ENCODE results near the gene CD8B2. TPM values are rescaled to one million over a fixed set of nuclear protein-coding genes. Genes with fewer than 3 reads are reported as not detected.
"Not testable (repeated sequence)": the region's sequence is repeated elsewhere in the genome, so short reads cannot be mapped to it uniquely, and the experiment has no call there.

Gene CD8B2
- total and polyA plus RNA-seq, 9 of the 15 experiments (the other 6 are each of a cell fraction or from before 2014, with no cell fraction given) = 0.03 TPM; not detected in 8

- ChIA-PET CTCF (ENCODE audit: low intra/inter-chr PET ratio) (no interaction called here), POLR2A (no interaction called here)
- no peak for DNase-seq (ENCODE audit: extremely low read depth in 1 of 4, low spot score in 3 of 4)
- intact Hi-C loops (cut with micrococcal nuclease) = no loop called here
- no peaks in the 10 kb centered on the region for H3K9me3 ChIP-seq (replicated peaks; ENCODE audit: control insufficient read depth, insufficient read depth, low read depth, low read length)
- no peak for ATAC-seq
- TF ChIP-seq ZNF589 (CRISPR knock-in tag; IDR thresholded peaks at IDR 0.05; ENCODE audit: low read depth) = no peak
- no peak overlapping the region for H3K4me2 ChIP-seq (ENCODE audit: insufficient read depth, low read length)
- no peaks in the 10 kb centered on the region for H3K36me3 ChIP-seq (ENCODE audit: control insufficient read depth, insufficient read depth, low read length)
- WGBS (ENCODE audit: insufficient coverage, low coverage, missing lambda C conversion rate) = 0% methylated on average over 1 of the region's 1 CpG
- no peak for FAIRE-seq
- peaks cover 0 to 8% of the 10 kb centered on the region in 2 experiments; a peak in 2 of 5 replicates for H3K27me3 ChIP-seq (ENCODE audit: control insufficient read depth in 2 of 2, insufficient read depth in 2 of 2, low read length in 2 of 2)
- no peak overlapping the region for H2AFZ ChIP-seq (ENCODE audit: low read depth, low read length)
- H3K9me1 ChIP-seq (ENCODE audit: control insufficient read depth, insufficient read depth, low read length) = no peaks in the 10 kb centered on the region
- H3K79me2 ChIP-seq (ENCODE audit: control insufficient read depth, insufficient read depth, low read length) = no peaks in the 10 kb centered on the region
- H3K27ac ChIP-seq (ENCODE audit: extremely low read depth, low read depth, low read length) = no peak overlapping the region
- no TSS peak for BruUV-seq (replicated peaks)
- H4K20me1 ChIP-seq (replicated peaks; ENCODE audit: control insufficient read depth, insufficient read depth, low read length) = no peaks in the 10 kb centered on the region
- no peaks in the 10 kb centered on the region for H3K4me1 ChIP-seq (replicated peaks in 1 of 2; ENCODE audit: control insufficient read depth in 2 of 2, insufficient read depth in 2 of 2, low read length in 2 of 2)
- in situ Hi-C loops (cut with MboI) = no loop called here
- no peak overlapping the region for H3K9ac ChIP-seq (ENCODE audit: insufficient read depth in 1 of 2, low read depth in 2 of 2, low read length in 2 of 2)
- H3K4me3 ChIP-seq = no peak overlapping the region
Measured at GRCh38 chr2:106555053-106555452, 67.9 kb downstream of the CD8B2 start.

- H2AFZ ChIP-seq (ENCODE audit: low read depth, low read length); H3K9me1 ChIP-seq (ENCODE audit: control insufficient read depth, insufficient read depth, low read length); ATAC-seq; BruUV-seq (replicated peaks); FAIRE-seq; H3K9me3 ChIP-seq (replicated peaks; ENCODE audit: control insufficient read depth, insufficient read depth, low read depth, low read length); H3K4me1 ChIP-seq (replicated peaks in 1 of 2; ENCODE audit: control insufficient read depth in 2 of 2, insufficient read depth in 2 of 2, low read length in 2 of 2); H4K20me1 ChIP-seq (replicated peaks; ENCODE audit: control insufficient read depth, insufficient read depth, low read length); H3K27me3 ChIP-seq (ENCODE audit: control insufficient read depth in 2 of 2, insufficient read depth in 2 of 2, low read length in 2 of 2); DNase-seq (ENCODE audit: extremely low read depth in 1 of 4, low spot score in 3 of 4); intact Hi-C loops (cut with micrococcal nuclease); in situ Hi-C loops (cut with MboI); H3K27ac ChIP-seq (ENCODE audit: extremely low read depth, low read depth, low read length); CTCF ChIA-PET (ENCODE audit: low intra/inter-chr PET ratio); H3K36me3 ChIP-seq (ENCODE audit: control insufficient read depth, insufficient read depth, low read length); H3K4me2 ChIP-seq (ENCODE audit: insufficient read depth, low read length); H3K4me3 ChIP-seq; POLR2A ChIA-PET; H3K9ac ChIP-seq (ENCODE audit: insufficient read depth in 1 of 2, low read depth in 2 of 2, low read length in 2 of 2); H3K79me2 ChIP-seq (ENCODE audit: control insufficient read depth, insufficient read depth, low read length): not testable (repeated sequence)
- 0% methylated on average over 2 of the region's 3 CpGs for WGBS (ENCODE audit: insufficient coverage, low coverage, missing lambda C conversion rate)
Measured at GRCh38 chr2:106559786-106560185, 72.6 kb downstream of the CD8B2 start.

Data from K562 (cell line).